ENCODE measurements around the gene SLC34A3.
A peak's percentile ranks its signal among the peaks of the same experiment; 100 is the strongest.

The SLC34A3 gene

DNA sequence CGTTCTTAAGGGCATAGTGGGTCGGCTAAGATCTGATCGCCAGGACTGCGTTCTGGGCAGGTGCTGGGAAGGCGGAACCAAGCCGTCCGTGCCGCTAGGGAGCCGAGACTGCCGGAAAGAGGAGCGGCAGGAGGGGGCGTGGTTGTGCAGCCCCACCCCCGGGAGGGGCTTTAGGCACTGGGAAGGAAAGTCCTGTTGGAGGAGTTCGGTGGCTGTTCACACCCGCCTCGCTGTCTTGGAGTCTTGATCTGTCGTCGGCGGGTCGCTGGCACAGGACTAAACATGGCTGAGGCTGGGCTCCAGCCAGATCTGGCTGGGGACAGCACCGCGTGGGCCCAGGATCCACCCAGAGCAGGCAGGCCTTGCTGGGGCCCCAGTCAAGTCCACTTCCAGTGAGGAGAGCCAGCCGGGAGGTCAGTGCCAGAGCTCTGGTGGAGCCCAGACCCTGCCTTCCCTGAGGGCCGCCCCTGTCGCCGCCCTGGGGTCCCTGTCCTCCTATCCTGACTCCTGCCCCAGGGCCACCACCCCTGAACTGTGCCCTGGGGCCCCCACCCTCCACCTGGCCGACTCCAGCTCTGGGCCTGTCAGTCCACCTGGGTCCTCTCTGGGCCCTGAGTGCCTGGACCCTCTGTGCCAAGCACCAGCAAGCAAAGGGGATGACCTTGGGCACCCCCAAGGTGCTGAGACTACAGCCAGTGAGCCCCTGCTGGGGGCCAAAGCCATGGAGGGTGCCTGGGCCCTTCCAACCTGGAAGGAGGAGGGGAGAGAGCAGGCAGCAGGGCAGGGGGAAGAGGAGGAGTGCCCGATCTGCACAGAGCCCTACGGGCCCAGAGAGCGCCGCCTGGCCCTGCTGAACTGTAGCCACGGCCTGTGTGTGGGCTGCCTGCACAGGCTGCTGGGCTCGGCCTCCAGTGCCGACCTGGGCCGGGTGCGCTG lies 13.2 kb upstream of the SLC34A3 start:
- peak overlapping the region in 1 of 2 donors; percentile 19 for H3K4me3 ChIP-seq (replicated peaks in 1 of 2; ENCODE audit: low read depth in 2 of 2, low read length in 2 of 2)

DNA sequence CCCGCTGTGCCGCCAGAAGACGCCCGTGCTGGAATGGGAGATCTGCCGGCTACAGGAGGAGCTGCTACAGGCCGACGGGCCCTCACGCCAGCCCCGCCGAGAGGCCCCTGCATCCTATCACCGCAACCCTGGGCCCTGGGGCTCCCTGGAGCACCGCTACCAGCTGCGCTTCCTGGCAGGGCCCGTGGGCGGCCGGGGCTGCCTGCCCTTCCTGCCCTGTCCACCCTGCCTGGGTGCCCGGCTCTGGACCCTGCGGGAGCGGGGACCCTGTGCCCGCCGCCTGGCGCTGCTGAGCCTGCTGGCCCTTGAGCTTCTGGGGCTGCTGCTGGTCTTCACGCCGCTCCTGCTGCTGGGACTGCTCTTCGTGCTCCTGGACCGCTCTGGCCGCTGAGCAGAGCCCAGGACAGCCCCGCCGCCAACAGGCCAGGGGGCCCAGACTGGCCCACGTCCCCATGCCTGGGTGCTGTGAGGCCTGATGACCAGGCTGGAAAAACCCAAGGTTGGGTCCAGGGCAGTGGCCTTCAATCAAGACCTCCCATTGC lies 12.4 kb upstream of the SLC34A3 start:
- no peak overlapping the region for H3K4me3 ChIP-seq (replicated peaks in 1 of 2; ENCODE audit: low read depth in 2 of 2, low read length in 2 of 2)
- DNase-seq (ENCODE audit: low read depth in 2 of 2), result no peak
- TF ChIP-seq, protein P1, sequence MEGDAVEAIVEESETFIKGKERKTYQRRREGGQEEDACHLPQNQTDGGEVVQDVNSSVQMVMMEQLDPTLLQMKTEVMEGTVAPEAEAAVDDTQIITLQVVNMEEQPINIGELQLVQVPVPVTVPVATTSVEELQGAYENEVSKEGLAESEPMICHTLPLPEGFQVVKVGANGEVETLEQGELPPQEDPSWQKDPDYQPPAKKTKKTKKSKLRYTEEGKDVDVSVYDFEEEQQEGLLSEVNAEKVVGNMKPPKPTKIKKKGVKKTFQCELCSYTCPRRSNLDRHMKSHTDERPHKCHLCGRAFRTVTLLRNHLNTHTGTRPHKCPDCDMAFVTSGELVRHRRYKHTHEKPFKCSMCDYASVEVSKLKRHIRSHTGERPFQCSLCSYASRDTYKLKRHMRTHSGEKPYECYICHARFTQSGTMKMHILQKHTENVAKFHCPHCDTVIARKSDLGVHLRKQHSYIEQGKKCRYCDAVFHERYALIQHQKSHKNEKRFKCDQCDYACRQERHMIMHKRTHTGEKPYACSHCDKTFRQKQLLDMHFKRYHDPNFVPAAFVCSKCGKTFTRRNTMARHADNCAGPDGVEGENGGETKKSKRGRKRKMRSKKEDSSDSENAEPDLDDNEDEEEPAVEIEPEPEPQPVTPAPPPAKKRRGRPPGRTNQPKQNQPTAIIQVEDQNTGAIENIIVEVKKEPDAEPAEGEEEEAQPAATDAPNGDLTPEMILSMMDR (IDR thresholded peaks at IDR 0.05; ENCODE audit: low read depth, low read length), result no peak

More for the DNA sequence above, 13.2 kb upstream of the SLC34A3 start:
- TF ChIP-seq, protein P1 (IDR thresholded peaks at IDR 0.05; ENCODE audit: low read depth, low read length), result no peak
- peak in 1 of 2 donors; percentile 28 for DNase-seq (ENCODE audit: low read depth in 2 of 2)

DNA sequence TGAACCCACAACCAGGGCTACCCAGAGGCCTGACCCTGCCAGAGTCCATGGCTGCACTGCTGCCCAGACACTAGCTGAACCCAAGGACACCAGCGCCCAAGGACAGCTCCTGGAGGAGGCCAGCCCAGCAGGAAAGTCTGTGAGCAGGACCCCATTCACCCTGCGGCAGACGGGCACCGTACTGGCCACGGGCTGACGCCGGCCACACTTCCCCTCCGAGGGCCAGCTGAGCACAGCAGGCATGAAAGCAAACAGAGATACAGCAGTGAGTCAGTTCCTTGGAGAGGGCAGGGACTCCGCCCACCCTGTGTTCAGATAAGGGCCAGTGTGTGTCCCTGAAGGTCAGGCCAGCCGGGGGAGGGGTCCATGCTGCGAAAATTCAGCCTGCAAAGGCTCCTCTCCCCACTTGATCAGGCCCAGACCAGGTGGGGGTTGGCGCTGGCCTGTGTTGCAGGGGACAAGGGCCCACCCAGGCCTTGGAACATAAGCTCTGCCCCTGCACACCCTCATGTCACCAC lies 11.9 kb upstream of the SLC34A3 start:
- TF ChIP-seq, protein P1 (IDR thresholded peaks at IDR 0.05; ENCODE audit: low read depth, low read length), result no peak
- DNase-seq (ENCODE audit: low read depth in 2 of 2), result peak; percentile 52 to 65
- H3K4me3 ChIP-seq (replicated peaks in 1 of 2; ENCODE audit: low read depth in 2 of 2, low read length in 2 of 2), result no peak overlapping the region

DNA sequence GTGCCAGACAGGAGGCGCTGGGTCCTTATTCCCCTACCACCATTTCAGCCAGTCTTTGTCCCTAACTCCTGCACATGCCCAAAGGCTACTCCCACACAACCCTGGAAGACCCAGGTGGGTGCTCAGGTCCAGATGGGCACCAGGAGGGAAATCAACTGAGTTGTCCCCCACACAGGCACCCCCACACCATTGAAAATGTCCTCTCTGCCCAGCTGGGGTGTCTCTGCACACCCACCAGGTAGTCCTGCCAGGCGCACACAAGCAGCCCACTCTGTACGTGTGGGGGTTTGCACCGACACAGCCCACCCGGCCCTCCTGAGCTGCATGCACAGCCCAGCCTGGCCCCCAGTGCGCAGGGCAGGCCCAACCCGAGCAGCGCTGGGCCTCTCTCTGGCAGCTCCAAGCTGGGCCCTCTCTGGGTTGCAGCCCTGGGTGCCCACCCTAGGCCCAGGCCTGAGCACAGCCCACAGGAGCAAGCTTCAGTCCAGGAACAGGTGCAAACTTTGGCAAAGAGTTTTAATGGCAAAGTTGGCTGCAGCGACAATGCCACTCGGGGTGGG lies 10.9 kb upstream of the SLC34A3 start:
- DNase-seq (ENCODE audit: low read depth in 2 of 2), result no peak
- TF ChIP-seq, protein P1 (IDR thresholded peaks at IDR 0.05; ENCODE audit: low read depth, low read length), result no peak
- H3K4me3 ChIP-seq (replicated peaks in 1 of 2; ENCODE audit: low read depth in 2 of 2, low read length in 2 of 2), result no peak overlapping the region

DNA sequence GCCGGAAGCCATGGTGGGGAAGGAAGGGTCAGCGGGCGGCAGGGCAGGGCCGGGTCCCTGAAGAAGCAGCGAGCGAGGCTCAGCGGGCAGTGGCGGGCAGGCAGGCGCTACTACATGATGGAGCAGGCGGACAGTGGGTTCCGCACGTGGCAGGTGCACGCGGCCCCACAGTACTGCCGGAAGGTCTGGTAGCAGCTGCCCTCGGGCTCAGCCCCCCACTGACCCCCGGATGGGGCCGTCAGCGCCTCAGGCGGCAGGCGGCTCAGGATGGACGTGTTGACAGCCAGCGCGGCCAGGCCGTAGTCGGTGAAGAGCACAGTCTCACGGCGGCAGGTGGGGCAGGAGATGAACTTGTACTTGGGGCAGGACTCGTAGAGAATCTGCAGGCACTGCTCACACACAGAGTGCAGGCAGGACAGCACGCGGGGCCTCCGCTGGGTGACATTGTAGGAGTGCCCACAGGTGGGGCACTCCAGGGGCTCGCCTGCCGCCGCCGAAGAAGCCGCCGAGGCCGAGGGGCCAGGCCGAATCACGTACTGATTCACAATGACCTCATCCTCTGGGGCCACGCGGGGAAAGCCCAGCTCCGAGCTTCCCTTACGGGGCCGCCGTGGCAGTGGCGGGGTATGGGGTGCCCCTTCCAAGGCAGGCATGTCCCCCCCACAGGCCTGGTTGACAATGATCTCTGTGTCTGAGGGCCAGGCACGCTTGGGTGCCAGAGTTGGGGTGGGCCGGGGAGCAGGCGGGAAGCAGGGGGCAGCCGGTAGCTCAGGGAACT lies 10.2 kb upstream of the SLC34A3 start:
- DNase-seq (ENCODE audit: low read depth in 2 of 2), result no peak
- TF ChIP-seq, protein P1 (IDR thresholded peaks at IDR 0.05; ENCODE audit: low read depth, low read length), result no peak
- H3K4me3 ChIP-seq (replicated peaks in 1 of 2; ENCODE audit: low read depth in 2 of 2, low read length in 2 of 2), result no peak overlapping the region

DNA sequence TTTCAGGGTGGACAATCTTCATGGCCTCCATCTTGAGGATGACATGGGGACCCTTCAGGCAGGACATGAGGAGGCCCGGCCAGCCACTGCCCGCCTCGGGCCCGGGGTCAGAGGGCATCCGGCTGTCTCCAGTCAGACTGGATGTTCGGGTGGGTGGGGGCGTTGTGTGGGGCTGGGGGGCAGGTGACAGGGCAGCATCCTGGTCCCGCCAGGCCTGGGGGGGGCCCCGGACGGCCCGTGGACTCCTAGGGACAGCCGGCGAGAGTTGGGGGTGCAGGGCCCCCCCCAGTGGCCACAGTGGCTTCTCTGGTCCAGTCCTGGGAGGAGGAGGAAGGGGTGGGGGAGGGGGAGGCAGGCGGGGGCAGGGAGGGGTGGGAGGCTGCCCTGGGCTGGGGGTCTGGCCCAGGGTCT lies 9.6 kb upstream of the SLC34A3 start:
- TF ChIP-seq, protein P1 (IDR thresholded peaks at IDR 0.05; ENCODE audit: low read depth, low read length), result no peak
- DNase-seq (ENCODE audit: low read depth in 2 of 2), result no peak
- H3K4me3 ChIP-seq (replicated peaks in 1 of 2; ENCODE audit: low read depth in 2 of 2, low read length in 2 of 2), result no peak overlapping the region

Data from cardiac fibroblast (primary cell).